Karpas-422 (cell line): ENCODE results near the gene ERP29. TPM values are rescaled to one million over a fixed set of nuclear protein-coding genes. Genes with fewer than 3 reads are reported as not detected.
"Not testable (repeated sequence)": the region's sequence is repeated elsewhere in the genome, so short reads cannot be mapped to it uniquely, and the experiment has no call there.

ENCODE experiments used
- DNase-seq: peaks from one replicate; pipeline ENCODE4 v3.0.0-alpha.2; 2015
- H2AFZ ChIP-seq: fragments of 200-600 bp; sonication (generic); 2 replicates; pipeline ENCODE4 v1.6.1; 2014; ENCODE audit warnings: antibody characterized with exemption, low read length, mixed read lengths
- H3K27ac ChIP-seq: fragments of 200-600 bp; sonication (generic); 2 replicates; pipeline ENCODE4 v1.5.1; 2014; ENCODE audit warnings: mild to moderate bottlenecking, low read length, moderate library complexity
- H3K27me3 ChIP-seq: fragments of 200-600 bp; sonication (generic); 2 replicates; pipeline ENCODE4 v1.6.1; 2014; ENCODE audit warnings: low read length, mixed read lengths
- H3K36me3 ChIP-seq: fragments of 200-600 bp; sonication (generic); 2 replicates; pipeline ENCODE4 v1.6.1; 2014; ENCODE audit warnings: low read length, mixed read lengths; ENCODE audit not compliant: insufficient read depth
- H3K4me1 ChIP-seq: fragments of 200-600 bp; sonication (generic); 2 replicates; pipeline ENCODE4 v1.6.1; 2014; ENCODE audit warnings: mild to moderate bottlenecking, low read length, mixed read lengths
- H3K4me2 ChIP-seq: fragments of 200-600 bp; sonication (generic); 2 replicates; pipeline ENCODE4 v1.6.1; 2014; ENCODE audit warnings: low read length, low read depth, mild to moderate bottlenecking; ENCODE audit not compliant: poor library complexity, severe bottlenecking
- H3K4me3 ChIP-seq: fragments of 200-600 bp; sonication (generic); 2 replicates; pipeline ENCODE4 v1.5.1; 2014; ENCODE audit warnings: mild to moderate bottlenecking, antibody characterized with exemption, low read length, mixed read lengths
- H3K79me2 ChIP-seq: fragments of 200-600 bp; sonication (generic); 2 replicates; pipeline ENCODE4 v1.6.1; 2014; ENCODE audit warnings: mild to moderate bottlenecking, low read length, mixed read lengths
- H3K9ac ChIP-seq: fragments of 200-600 bp; sonication (generic); 2 replicates; pipeline ENCODE4 v1.6.0; 2014; ENCODE audit warnings: low read length
- H3K9me2 ChIP-seq: fragments of 200-600 bp; sonication (generic), shearing (Covaris generic); replicated peaks from 2 replicates; pipeline ENCODE4 v1.6.0; 2014; ENCODE audit warnings: mild to moderate bottlenecking, low read length, moderate library complexity; ENCODE audit not compliant: insufficient read depth
- H3K9me3 ChIP-seq: fragments of 300-700, 200-600 bp; sonication (generic); 2 replicates; pipeline ENCODE4 v1.6.1; 2014; ENCODE audit warnings: low read length, mixed read lengths
- H4K20me1 ChIP-seq: fragments of 200-600 bp; sonication (generic); 2 replicates; pipeline ENCODE4 v1.6.1; 2014; ENCODE audit warnings: mild to moderate bottlenecking, antibody characterized with exemption, low read length, low read depth; ENCODE audit not compliant: insufficient read depth
- total RNA-seq: library from RNA; depleted of rRNA; stranded (reverse); fragments of >200 nt; shearing (Covaris generic); gene quantifications from 2 replicates; pipeline ENCODE4 v1.2.3, GENCODE V29; 2014; ENCODE audit warnings: low replicate concordance

ERP29 gene
- total RNA-seq, 1 experiment from 2014 or later, result 63.2 TPM

GRCh38 chr12:112031472-112031871 is 18.2 kb downstream of the ERP29 start:
- Histone ChIP-seq H3K36me3 (peaks cover 65% of the 10 kb centered on the region), H3K27me3 (no peaks in the 10 kb centered on the region), H4K20me1 (no peaks in the 10 kb centered on the region), H3K79me2 (peaks cover 16% of the 10 kb centered on the region), H3K9me2 (no peaks in the 10 kb centered on the region), H2AFZ (no peak overlapping the region), H3K9ac (no peak overlapping the region), H3K4me1 (peaks cover 27% of the 10 kb centered on the region), H3K9me3 (no peaks in the 10 kb centered on the region), H3K27ac (no peak overlapping the region), H3K4me2 (no peak overlapping the region), H3K4me3 (no peak overlapping the region)
- DNase-seq, result no peak

GRCh38 chr12:112032292-112032691 is 19.1 kb downstream of the ERP29 start:
- peaks cover 21% of the 10 kb centered on the region for H3K4me1 ChIP-seq
- no peak overlapping the region for H3K4me2 ChIP-seq
- H2AFZ ChIP-seq, result no peak overlapping the region
- H3K36me3 ChIP-seq, result peaks cover 66% of the 10 kb centered on the region
- no peak overlapping the region for H3K4me3 ChIP-seq
- no peak overlapping the region for H3K9ac ChIP-seq
- no peak for DNase-seq
- H3K79me2 ChIP-seq, result peaks cover 16% of the 10 kb centered on the region
- no peak overlapping the region for H3K27ac ChIP-seq
- H4K20me1 ChIP-seq, result no peaks in the 10 kb centered on the region
- no peaks in the 10 kb centered on the region for H3K9me3 ChIP-seq
- H3K27me3 ChIP-seq, result no peaks in the 10 kb centered on the region
- no peaks in the 10 kb centered on the region for H3K9me2 ChIP-seq

- Histone ChIP-seq H3K9me2 (no peaks in the 10 kb centered on the region), H3K4me3 (no peak overlapping the region), H4K20me1 (no peaks in the 10 kb centered on the region), H3K9me3 (no peaks in the 10 kb centered on the region), H3K27me3 (no peaks in the 10 kb centered on the region), H3K4me2 (no peak overlapping the region), H3K36me3 (peaks cover 70% of the 10 kb centered on the region), H3K9ac (no peak overlapping the region), H3K79me2 (peaks cover 10% of the 10 kb centered on the region; the same call in 1 of the 2 replicates), H2AFZ (no peak overlapping the region), H3K4me1 (peaks cover 4% of the 10 kb centered on the region), H3K27ac (no peak overlapping the region)
- DNase-seq, result no peak
Measured at GRCh38 chr12:112035219-112035785, 22.1 kb downstream of the ERP29 start.

GRCh38 chr12:112036614-112037013 is 23.4 kb downstream of the ERP29 start:
- not testable (repeated sequence) for H3K79me2 ChIP-seq, H3K4me1 ChIP-seq, H3K9me3 ChIP-seq, H4K20me1 ChIP-seq, H3K27me3 ChIP-seq, H3K27ac ChIP-seq, DNase-seq, H2AFZ ChIP-seq, H3K9me2 ChIP-seq, H3K4me3 ChIP-seq, H3K4me2 ChIP-seq, H3K9ac ChIP-seq
- H3K36me3 ChIP-seq, result peaks cover 68% of the 10 kb centered on the region

- Histone ChIP-seq H3K4me2 (no peak overlapping the region), H3K4me1 (no peaks in the 10 kb centered on the region), H3K27me3 (no peaks in the 10 kb centered on the region), H3K79me2 (peaks cover 8% of the 10 kb centered on the region), H3K36me3 (peaks cover 71% of the 10 kb centered on the region), H3K4me3 (no peak overlapping the region), H3K9me3 (no peaks in the 10 kb centered on the region), H3K9me2 (no peaks in the 10 kb centered on the region), H3K9ac (no peak overlapping the region), H2AFZ (no peak overlapping the region), H4K20me1 (no peaks in the 10 kb centered on the region), H3K27ac (no peak overlapping the region)
- no peak for DNase-seq
Measured at GRCh38 chr12:112046003-112046402, 32.8 kb downstream of the ERP29 start.

- no peak overlapping the region for H3K4me2 ChIP-seq
- H3K9me2 ChIP-seq, result no peaks in the 10 kb centered on the region
- H4K20me1 ChIP-seq, result no peaks in the 10 kb centered on the region
Measured at GRCh38 chr12:112049351-112049750, 36.1 kb downstream of the ERP29 start.

GRCh38 chr12:112061137-112061536 is 47.9 kb downstream of the ERP29 start:
- no peak overlapping the region for H3K4me3 ChIP-seq
- H3K79me2 ChIP-seq, result peaks cover 29% of the 10 kb centered on the region
- no peaks in the 10 kb centered on the region for H3K4me1 ChIP-seq
- no peaks in the 10 kb centered on the region for H3K9me2 ChIP-seq
- DNase-seq, result no peak
- no peaks in the 10 kb centered on the region for H4K20me1 ChIP-seq
- H3K27me3 ChIP-seq, result no peaks in the 10 kb centered on the region
- H3K9me3 ChIP-seq, result no peaks in the 10 kb centered on the region
- no peak overlapping the region for H3K27ac ChIP-seq
- H3K9ac ChIP-seq, result no peak overlapping the region
- no peak overlapping the region for H2AFZ ChIP-seq
- no peak overlapping the region for H3K4me2 ChIP-seq
- peaks cover 42% of the 10 kb centered on the region for H3K36me3 ChIP-seq

More at GRCh38 chr12:112049351-112049750, 36.1 kb downstream of the ERP29 start:
- no peak overlapping the region for H2AFZ ChIP-seq
- H3K27me3 ChIP-seq, result no peaks in the 10 kb centered on the region
- no peak for DNase-seq
- H3K4me3 ChIP-seq, result no peak overlapping the region
- no peak overlapping the region for H3K27ac ChIP-seq
- H3K36me3 ChIP-seq, result peaks cover 79% of the 10 kb centered on the region
- no peak overlapping the region for H3K9ac ChIP-seq
- H3K4me1 ChIP-seq, result no peaks in the 10 kb centered on the region
- H3K79me2 ChIP-seq, result peaks cover 40% of the 10 kb centered on the region
- no peaks in the 10 kb centered on the region for H3K9me3 ChIP-seq

- no peak overlapping the region for H3K4me2 ChIP-seq
- peaks cover 50% of the 10 kb centered on the region for H3K36me3 ChIP-seq
- no peaks in the 10 kb centered on the region for H3K27me3 ChIP-seq
- no peaks in the 10 kb centered on the region for H3K4me1 ChIP-seq
- no peaks in the 10 kb centered on the region for H3K9me2 ChIP-seq
- no peaks in the 10 kb centered on the region for H4K20me1 ChIP-seq
- H2AFZ ChIP-seq, result no peak overlapping the region
- no peak for DNase-seq
- no peak overlapping the region for H3K27ac ChIP-seq
- H3K4me3 ChIP-seq, result no peak overlapping the region
- H3K79me2 ChIP-seq, result peaks cover 26% of the 10 kb centered on the region
- H3K9ac ChIP-seq, result no peak overlapping the region
- no peaks in the 10 kb centered on the region for H3K9me3 ChIP-seq
Measured at GRCh38 chr12:112063273-112063672, 50.0 kb downstream of the ERP29 start.
